Motor neuron (in vitro differentiated cells): ENCODE results near the gene EDIL3. TPM values are rescaled to one million over a fixed set of nuclear protein-coding genes. Genes with fewer than 3 reads are reported as not detected.

Experiments
- ATAC-seq, 8 experiments: fragments of 200-7000 bp; cut with Tn5 transposase; replicated peaks in 6 of 8; 2 replicates each; pipeline ENCODE4 v1.8.0; 2021; ENCODE audit warnings: mild to moderate bottlenecking in 8 of 8, moderate library complexity in 8 of 8
- H3K27ac ChIP-seq, 2 donors: fragments of 250-450 bp; sonication (Bioruptor Pico); 2 replicates each; pipeline ENCODE4 v1.9.0; 2021; ENCODE audit warnings: antibody characterized with exemption in 2 of 2, mild to moderate bottlenecking in 2 of 2, moderate library complexity in 1 of 2
- H3K4me1 ChIP-seq, 2 donors: fragments of 250-450 bp; sonication (Bioruptor Pico); replicated peaks in 1 of 2; 2 replicates each; pipeline ENCODE4 v1.6.1; 2021; ENCODE audit warnings: antibody characterized with exemption in 2 of 2, mild to moderate bottlenecking in 2 of 2, moderate library complexity in 1 of 2
- H3K4me3 ChIP-seq, 5 donors: fragments of 250-450 bp; sonication (Bioruptor Pico); 2 replicates each; pipeline ENCODE4 v1.9.0; 2021; ENCODE audit warnings: antibody characterized with exemption in 5 of 5, mild to moderate bottlenecking in 5 of 5, moderate library complexity in 4 of 5
- WGBS, 10 experiments: fragments of 450-650 bp; shearing (Covaris generic); methylation state at CpG; one replicate each; pipeline ENCODE4 v1.0.0; 2022; 5-methylcytosine and 5-hydroxymethylcytosine counted together
- in situ Hi-C, 9 experiments: fragments of 400-800 bp; cut with MboI; loops; one replicate each; pipeline ENCODE4 v1.15.0; 2021; ENCODE audit warnings: low sequenced_read_pairs in 9 of 9, low pct_unique_long_range_greater_than_20kb in 2 of 9; ENCODE audit not compliant: unreplicated experiment in 9 of 9
- total RNA-seq, 8 experiments: library from RNA; unstranded; fragments of 300-600 nt; gene quantifications; 2 replicates each; pipeline versions ENCODE4 v1.2.3 to v1.2.4, GENCODE V29; 2022

EDIL3 gene
- total RNA-seq, 8 experiments from 2014 or later, result 1.4 to 123 (median 47.1) TPM

- peak; percentile 28 to 73 (median 68) for ATAC-seq
- H3K4me3 ChIP-seq, result no peak overlapping the region
- in situ Hi-C loops, result no loop called here
- H3K27ac ChIP-seq, result no peak overlapping the region
- peaks cover 2 to 20% of the 10 kb centered on the region in 2 donors for H3K4me1 ChIP-seq
Observed at GRCh38 chr5:83972236-83972635, 412.4 kb downstream of the EDIL3 start.

- H3K4me3 ChIP-seq, result no peak overlapping the region
- 30 to 100% (median 79%) methylated on average over 1 of the region's 1 CpG; no CpG with 5 or more reads in 2 of the 10 experiments for WGBS, 10 experiments
- in situ Hi-C loops, result no loop called here
- H3K27ac ChIP-seq, result no peak overlapping the region
- no peak for ATAC-seq
- peaks cover 5 to 6% of the 10 kb centered on the region in 2 donors for H3K4me1 ChIP-seq
Observed at GRCh38 chr5:83967417-83967816, 417.3 kb downstream of the EDIL3 start.

GRCh38 chr5:83965441-83965840 lies 419.2 kb downstream of the EDIL3 start:
- Histone ChIP-seq H3K4me3 (no peak overlapping the region), H3K4me1 (peaks cover 3 to 5% of the 10 kb centered on the region in 2 donors), H3K27ac (no peak overlapping the region)
- in situ Hi-C loops, result no loop called here
- ATAC-seq, result no peak
- 29 to 100% (median 64%) methylated on average over 1 to 3 of the region's 3 CpGs; no CpG with 5 or more reads in 1 of the 10 experiments for WGBS, 10 experiments

GRCh38 chr5:83964271-83964670 lies 420.4 kb downstream of the EDIL3 start:
- peak in 2 of 8 experiments; percentile 77 to 81 for ATAC-seq
- in situ Hi-C loops, result no loop called here
- H3K27ac ChIP-seq, result no peak overlapping the region
- peaks cover 3 to 5% of the 10 kb centered on the region in 2 donors for H3K4me1 ChIP-seq
- no peak overlapping the region for H3K4me3 ChIP-seq
- 0 to 100% (median 93%) methylated on average over 1 of the region's 1 CpG; no CpG with 5 or more reads in 1 of the 10 experiments for WGBS, 10 experiments

GRCh38 chr5:83957188-83957587 lies 427.5 kb downstream of the EDIL3 start:
- in situ Hi-C loops, result no loop called here
- no peaks in the 10 kb centered on the region for H3K4me1 ChIP-seq
- 33 to 100% (median 100%) methylated on average over 1 of the region's 1 CpG; no CpG with 5 or more reads in 2 of the 10 experiments for WGBS, 10 experiments
- H3K4me3 ChIP-seq, result no peak overlapping the region
- ATAC-seq, result peak in 2 of 8 experiments; percentile 36 to 85
- H3K27ac ChIP-seq, result no peak overlapping the region

GRCh38 chr5:83956386-83956785 lies 428.3 kb downstream of the EDIL3 start:
- peak in 1 of 8 experiments; percentile 38 for ATAC-seq
- no peaks in the 10 kb centered on the region for H3K4me1 ChIP-seq
- H3K4me3 ChIP-seq, result no peak overlapping the region
- in situ Hi-C loops, result no loop called here
- no peak overlapping the region for H3K27ac ChIP-seq

- peak in 2 of 8 experiments; percentile 38 to 55 for ATAC-seq
- Histone ChIP-seq H3K4me1 (no peaks in the 10 kb centered on the region), H3K4me3 (no peak overlapping the region), H3K27ac (no peak overlapping the region)
- in situ Hi-C loops, result no loop called here
- WGBS, 10 experiments, result 40 to 100% (median 93%) methylated on average over 1 of the region's 1 CpG; no CpG with 5 or more reads in 4 of the 10 experiments
Observed at GRCh38 chr5:83955916-83956315, 428.8 kb downstream of the EDIL3 start.

- WGBS, 10 experiments, result 34 to 100% (median 94%) methylated on average over 1 to 3 of the region's 3 CpGs; no CpG with 5 or more reads in 1 of the 10 experiments
- no peaks in the 10 kb centered on the region for H3K4me1 ChIP-seq
- in situ Hi-C loops, result loop anchor here in 1 of 9 experiments (25.0 kb wide), 1 partner anchor 315 kb away; no protein-coding TSS in a partner anchor
- H3K4me3 ChIP-seq, result no peak overlapping the region
- H3K27ac ChIP-seq, result no peak overlapping the region
- no peak for ATAC-seq
Observed at GRCh38 chr5:83947763-83948162, 436.9 kb downstream of the EDIL3 start.

GRCh38 chr5:83946516-83946915 lies 438.2 kb downstream of the EDIL3 start:
- H3K4me3 ChIP-seq, result no peak overlapping the region
- no peak overlapping the region for H3K27ac ChIP-seq
- H3K4me1 ChIP-seq, result no peaks in the 10 kb centered on the region
- in situ Hi-C loops, result loop anchor here in 1 of 9 experiments (25.0 kb wide), 1 partner anchor 316 kb away; no protein-coding TSS in a partner anchor
- ATAC-seq, result no peak
- WGBS, 10 experiments, result 31 to 87% (median 70%) methylated on average over 2 to 6 of the region's 6 CpGs; no CpG with 5 or more reads in 1 of the 10 experiments

- WGBS, 10 experiments, result 0 to 100% (median 74%) methylated on average over 1 of the region's 1 CpG; no CpG with 5 or more reads in 2 of the 10 experiments
- no peak overlapping the region for H3K27ac ChIP-seq
- in situ Hi-C loops, result loop anchor here in 1 of 9 experiments (25.0 kb wide), 1 partner anchor 320 kb away; no protein-coding TSS in a partner anchor
- no peak overlapping the region for H3K4me3 ChIP-seq
- no peak for ATAC-seq
- no peaks in the 10 kb centered on the region for H3K4me1 ChIP-seq
Observed at GRCh38 chr5:83942155-83942554, 442.5 kb downstream of the EDIL3 start.

GRCh38 chr5:83937837-83938236 lies 446.8 kb downstream of the EDIL3 start:
- 38 to 100% (median 92%) methylated on average over 1 of the region's 1 CpG; no CpG with 5 or more reads in 2 of the 10 experiments for WGBS, 10 experiments
- ATAC-seq, result no peak
- in situ Hi-C loops, result loop anchor here in 1 of 9 experiments (25.0 kb wide), 1 partner anchor 324 kb away; no protein-coding TSS in a partner anchor

GRCh38 chr5:83931969-83932368 lies 452.7 kb downstream of the EDIL3 start:
- in situ Hi-C loops, result loop anchor here in 1 of 9 experiments (25.0 kb wide), 1 partner anchor 330 kb away; no protein-coding TSS in a partner anchor
- Histone ChIP-seq H3K4me1 (no peaks in the 10 kb centered on the region), H3K27ac (no peak overlapping the region), H3K4me3 (no peak overlapping the region)
- no peak for ATAC-seq

More at GRCh38 chr5:83937837-83938236, 446.8 kb downstream of the EDIL3 start:
- H3K27ac ChIP-seq, result no peak overlapping the region
- H3K4me3 ChIP-seq, result no peak overlapping the region
- H3K4me1 ChIP-seq, result no peaks in the 10 kb centered on the region

GRCh38 chr5:83927140-83927733 lies 457.4 kb downstream of the EDIL3 start:
- in situ Hi-C loops, result loop anchor here in 1 of 9 experiments (25.0 kb wide), 1 partner anchor 335 kb away; no protein-coding TSS in a partner anchor
- H3K4me1 ChIP-seq, result peaks cover 6 to 14% of the 10 kb centered on the region in 2 donors
- no peak overlapping the region for H3K4me3 ChIP-seq
- peak in 5 of 8 experiments; percentile 41 to 67 (median 64) for ATAC-seq
- H3K27ac ChIP-seq, result no peak overlapping the region
- WGBS, 10 experiments, result 6 to 30% (median 7%) methylated on average over 2 to 4 of the region's 4 CpGs; no CpG with 5 or more reads in 3 of the 10 experiments
